Activated CD4-positive, CD25-positive, alpha-beta regulatory T cell treated with anti-CD3 and anti-CD28 coated beads, Interleukin-2, amount 50 U/mL, for 16 hours (primary cell): ENCODE data around the gene LRRC47.

Source experiments
- DNase-seq: peaks from one replicate; pipeline ENCODE4 v3.0.0-alpha.2; 2020; ENCODE audit warnings: low read depth, low spot score

Gene LRRC47

DNA sequence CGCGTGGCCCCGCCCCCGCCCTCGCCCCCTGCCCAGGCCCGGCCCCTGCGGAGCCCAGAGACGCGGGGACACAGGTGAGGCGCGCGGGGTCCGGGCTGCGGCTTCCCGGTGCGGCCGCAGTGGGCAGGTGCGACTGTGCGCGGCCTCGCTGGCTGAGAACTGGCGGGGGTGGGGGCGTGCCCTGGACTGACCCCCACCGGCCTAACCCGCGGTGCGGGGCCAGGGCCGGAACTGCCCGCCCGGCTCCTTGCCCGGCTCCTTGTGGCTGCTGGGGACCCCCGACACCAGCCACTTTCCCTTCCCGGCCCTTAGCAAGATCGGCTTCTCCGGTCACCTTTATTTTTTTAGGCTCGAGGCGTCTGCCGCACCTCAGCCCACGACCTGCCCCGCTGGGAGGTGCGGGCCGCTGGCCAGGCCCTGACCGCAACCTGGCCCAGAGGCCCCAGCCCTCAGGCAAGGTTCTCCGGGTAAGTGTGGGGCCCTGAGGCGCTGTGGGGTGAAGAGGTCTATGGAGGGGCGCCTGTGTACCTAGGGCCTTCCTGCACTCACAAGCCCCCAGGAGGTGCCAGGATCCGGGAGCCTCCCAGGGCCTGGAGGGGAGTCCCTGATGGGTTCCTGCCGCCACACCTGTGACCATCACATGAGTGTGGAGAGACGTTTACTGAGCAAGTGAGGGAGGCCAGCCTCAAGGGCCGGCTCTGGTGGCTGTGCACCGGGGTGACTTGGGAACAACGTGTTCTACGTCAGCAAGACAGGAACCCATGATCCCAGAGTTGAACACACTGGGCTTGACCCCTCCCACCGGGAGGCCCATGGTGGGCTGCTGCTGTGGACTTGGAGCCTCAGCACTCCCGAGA lies 23.4 kb downstream of the LRRC47 start, which contains the start of gene SMIM1:
SMIM1 (plus strand) TSS at position 35 of the 857 bp plus-strand sequence. CDS start 2,625 bp downstream, outside the sequence.
- no peak for DNase-seq

GRCh38 chr1:3772027-3772714 lies 24.1 kb downstream of the LRRC47 start:
- DNase-seq: peak; percentile 70

DNA sequence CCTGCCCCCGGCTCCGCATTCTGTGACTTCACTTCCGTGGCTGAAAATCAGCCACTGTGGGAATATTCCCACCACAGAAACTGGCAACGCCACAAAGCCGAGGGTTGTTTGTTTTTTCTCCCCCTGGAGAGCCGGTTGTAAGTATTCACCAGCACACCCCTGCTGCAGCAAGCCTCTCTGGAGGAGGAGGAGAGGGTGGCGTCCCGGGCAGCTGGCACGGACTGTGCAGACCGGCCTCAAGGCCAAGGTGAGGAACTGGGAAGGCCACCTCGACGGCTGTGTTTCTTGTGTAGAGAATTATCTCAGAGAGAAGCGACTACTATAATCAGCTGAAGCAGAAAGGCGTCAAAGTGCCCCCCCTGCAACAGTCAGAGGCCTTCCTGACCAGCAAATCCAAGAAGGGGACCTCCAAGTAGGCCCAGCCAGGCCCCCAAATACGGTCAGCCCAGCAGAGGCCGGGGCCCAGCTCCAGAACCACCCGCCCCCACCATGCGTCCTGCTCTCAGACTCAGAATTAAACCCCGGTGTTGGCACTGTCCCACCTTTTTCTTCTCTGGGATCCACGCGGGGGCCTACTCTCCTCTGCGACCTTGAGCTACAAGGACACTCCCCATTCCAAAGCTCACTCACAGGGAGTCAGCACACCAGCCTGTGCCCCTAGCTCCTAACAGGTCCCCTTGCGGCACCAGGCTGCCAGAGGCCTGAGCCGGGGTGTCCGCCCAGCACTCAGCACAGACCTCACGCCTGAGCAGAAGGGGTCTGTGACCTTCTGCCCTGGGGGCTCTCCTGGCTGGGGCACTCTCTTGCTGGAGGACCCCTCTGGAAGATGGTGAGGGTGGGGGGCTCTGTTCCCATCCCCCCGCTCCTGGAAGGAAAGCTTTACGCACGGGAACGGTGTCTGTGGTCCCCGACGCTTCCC lies 24.9 kb downstream of the LRRC47 start:
- DNase-seq: no peak

DNA sequence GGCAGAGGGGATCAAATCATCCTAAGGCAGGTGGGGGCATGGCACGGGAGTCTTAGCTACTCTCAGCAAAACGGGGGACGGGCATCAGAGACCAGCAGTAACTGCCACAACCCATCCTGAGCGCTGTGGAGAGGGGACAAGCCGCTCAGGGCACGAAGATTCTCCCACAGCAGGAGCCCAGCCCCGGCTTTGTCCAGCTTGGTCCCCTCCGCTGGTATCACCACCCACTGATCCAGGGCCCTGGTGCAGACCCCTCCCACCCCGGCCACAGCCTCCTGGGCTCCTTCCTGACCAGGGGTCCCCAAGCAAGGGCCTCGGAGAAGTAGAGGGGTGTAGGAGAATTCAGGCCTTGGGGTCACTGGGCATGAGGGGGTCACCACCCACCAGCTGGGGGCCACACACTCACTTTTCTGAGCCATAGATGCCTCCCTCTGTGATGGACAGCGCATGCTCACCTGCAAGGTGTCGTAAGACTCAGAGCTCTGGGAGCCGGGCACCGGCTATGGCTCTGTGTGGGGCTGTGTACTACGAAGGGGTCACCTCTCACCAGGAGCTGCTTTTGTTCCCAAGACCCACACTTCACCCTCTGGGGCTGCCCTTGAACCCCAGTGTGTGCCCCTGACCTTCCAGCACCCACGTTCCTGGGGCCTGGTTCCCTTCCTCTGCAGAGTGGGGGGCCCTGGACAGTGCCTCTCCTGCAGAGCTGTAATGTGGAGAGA lies 26.1 kb downstream of the LRRC47 start:
- no peak for DNase-seq

DNA sequence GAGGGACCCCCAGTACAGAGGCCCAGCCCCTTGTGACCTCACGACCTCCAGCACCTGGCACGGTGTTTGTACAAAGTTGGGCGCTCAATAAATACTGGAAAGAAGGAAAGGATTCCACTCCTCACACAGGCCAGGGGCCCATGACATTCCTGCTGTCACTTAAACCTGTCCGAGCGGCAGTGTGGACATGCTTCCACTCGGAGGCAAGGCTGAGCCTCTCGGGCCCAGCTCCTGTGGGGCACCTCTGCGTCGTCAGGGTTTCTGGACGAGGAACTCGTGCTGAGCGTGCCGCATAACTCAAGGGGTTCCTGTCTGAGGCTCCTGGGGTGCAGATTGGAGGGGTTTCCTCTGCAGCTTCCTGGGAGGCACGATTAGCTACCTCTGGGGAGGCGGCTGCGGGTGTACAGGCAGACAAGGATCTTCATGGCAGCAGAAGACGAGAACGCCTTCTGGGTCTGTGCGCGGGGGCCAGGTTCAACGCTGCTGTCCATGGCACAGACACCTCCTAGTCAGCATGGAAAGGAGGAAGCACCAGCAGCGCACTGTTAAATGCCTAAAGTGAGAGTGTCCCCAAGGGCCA lies 27.4 kb downstream of the LRRC47 start:
- no peak for DNase-seq

GRCh38 chr1:3767328-3767925 lies 28.9 kb downstream of the LRRC47 start:
- DNase-seq: no peak

DNA sequence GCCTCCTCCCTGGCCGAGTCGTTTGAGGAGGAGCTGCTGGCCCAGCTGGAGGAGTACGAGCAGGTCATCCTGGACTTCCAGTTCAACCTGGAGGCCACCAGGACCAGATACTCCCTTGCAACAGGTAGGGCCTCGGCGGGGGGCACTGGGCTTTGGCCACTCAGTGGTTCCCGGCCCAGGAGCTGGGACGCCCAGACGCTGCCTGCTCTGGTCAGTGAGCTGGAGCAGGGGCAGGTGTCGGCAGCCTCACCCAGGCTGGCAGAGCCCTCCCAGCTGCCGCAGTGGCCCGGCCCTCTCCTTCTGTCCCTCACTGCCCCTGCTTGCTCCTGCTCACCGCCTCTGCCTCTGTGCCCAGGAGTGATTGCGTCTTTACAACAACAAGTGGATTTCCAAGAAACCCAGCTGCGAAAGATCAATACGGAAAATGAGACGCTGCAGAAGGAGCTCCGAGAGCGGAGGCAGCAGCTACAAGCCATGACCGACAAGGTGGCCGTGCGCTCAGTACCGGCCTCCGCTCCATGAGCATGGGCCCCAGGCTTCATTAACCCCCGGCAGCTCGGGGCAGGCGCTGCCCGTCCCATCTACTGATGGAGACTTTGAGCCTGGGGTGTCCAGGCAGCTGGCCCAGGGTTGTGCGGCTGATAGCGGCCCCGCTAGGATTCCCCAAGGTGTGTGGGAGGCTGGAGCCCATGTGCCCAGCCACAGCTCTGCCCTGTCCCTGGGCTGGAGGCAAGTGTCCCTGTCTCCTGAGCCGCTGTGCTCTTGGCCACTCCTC lies 32.8 kb downstream of the LRRC47 start:
- DNase-seq: no peak

DNA sequence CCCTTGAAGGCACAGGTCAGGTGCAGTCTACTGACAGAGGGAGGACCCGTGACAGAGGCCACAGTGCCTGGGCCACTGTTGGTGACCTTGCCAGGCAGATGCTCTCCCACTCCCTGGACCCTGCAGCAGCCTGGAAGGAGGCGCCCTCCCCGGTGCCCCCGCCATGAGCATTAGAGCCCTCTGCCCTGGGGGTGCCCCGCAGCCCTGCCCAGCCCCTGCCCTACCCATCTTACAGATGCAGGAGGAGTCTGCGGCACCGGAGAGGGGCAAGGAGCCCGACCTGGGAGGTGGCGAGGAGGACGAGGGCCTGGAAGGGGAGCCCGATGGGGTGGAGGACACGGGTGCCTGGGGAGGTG lies 33.4 kb downstream of the LRRC47 start:
- no peak for DNase-seq

DNA sequence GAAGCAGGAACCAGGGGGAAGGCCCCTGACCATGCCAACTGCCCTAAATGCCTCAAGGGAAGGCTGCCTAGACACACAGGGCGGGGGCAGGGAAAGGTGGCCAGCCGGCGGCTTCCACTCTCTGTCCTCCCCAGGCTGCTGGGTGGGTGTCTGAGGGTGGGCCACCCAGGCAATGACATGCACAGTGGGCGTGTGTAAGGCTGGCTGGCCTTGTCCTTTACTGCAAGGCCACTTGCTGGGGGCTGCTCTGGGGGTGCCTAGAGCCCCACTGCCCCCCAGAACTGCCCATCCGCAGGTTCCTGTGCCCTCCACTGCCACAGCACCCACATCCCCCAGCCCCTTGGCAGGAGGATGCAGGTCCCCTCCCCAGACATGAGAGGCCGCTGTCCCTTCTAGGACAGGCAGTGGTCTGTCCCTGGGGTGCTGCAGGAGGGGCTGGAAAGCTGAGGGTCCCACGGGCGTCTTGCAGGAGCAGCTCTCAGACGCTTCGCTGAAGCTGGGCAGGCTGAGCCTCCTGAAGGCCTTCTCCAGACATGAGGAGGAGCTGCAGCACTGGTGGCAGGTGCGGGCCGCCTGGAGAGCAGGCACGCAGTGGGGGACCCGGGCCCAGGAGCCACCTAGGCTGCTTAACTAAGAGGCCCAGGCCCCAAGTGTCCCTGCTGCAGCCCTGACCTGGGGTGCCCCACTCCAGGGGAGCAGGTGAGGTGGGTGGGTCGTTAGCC lies 34.0 kb downstream of the LRRC47 start:
- no peak for DNase-seq

DNA sequence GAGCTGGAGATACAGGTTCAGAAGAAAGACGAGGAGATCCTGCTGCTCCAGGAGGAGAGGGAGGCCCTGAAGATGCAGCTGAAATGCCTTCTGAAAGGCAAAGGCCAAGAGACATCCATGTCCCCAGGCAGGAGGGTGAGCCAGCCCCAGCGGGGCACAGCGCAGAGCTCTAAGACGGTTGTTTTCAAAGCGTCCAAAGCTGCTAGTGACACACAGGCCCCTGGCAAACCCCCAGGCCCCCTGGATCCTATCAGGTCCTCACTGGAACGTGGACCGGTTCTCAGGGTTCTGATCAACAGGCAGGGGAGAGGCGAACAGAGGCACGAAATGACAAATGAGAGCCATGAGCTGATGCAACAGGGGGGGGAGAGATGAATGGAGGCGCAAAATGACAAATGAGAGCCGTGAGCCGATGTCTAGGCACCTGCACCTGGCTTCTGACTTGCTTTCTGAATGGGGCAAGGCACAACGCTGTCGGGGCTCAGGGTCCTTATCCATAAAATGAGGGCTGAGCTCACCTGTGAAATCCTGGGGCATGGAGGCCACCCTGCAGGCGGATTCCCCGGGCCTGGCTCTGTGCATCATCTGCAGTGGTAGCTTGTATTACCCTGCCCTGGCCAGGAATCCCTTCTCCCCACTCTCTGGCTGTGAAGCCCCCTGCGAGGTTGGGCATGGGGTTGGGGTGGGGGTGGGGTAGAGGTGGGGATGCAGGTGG lies 34.8 kb downstream of the LRRC47 start:
- DNase-seq: no peak

DNA sequence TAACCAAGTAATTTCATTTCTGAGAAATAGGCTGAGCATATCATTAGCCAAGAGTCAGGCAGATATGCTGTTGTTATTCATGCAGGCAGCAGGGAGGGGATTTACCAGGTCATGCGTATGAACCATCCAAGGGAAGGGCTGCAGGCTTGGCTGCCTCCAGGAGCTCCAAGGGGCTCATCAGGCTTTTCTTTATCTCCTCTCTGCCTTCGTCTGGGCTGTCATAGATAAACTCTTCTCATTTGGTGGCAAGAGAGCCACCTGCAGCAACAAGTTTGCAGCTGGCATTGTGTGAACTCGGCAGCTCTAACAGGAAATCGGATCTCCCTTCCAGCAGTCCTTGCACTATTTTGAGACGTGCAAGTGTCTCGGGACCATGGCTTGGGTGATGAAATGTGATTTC lies 36.5 kb downstream of the LRRC47 start:
- no peak for DNase-seq

DNA sequence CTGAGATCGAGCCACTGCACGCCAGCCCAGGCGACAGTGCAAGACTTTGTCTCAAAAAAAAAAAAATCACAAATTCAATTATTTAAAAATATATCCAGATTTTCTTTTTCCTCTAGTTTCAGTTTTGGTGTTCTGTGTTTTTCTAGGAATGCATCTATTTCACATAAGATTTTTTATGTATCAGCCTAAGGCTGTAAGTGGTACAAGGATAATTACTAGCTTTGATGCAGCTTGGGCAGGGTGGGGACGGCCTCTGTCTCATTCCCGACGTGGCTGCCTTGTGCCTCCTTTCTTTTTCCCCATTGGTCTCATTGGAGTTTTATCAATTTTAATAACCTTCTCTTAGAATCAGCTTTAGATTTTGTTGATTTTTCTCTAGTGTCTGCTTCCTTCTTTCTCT lies 37.1 kb downstream of the LRRC47 start:
- DNase-seq: no peak

DNA sequence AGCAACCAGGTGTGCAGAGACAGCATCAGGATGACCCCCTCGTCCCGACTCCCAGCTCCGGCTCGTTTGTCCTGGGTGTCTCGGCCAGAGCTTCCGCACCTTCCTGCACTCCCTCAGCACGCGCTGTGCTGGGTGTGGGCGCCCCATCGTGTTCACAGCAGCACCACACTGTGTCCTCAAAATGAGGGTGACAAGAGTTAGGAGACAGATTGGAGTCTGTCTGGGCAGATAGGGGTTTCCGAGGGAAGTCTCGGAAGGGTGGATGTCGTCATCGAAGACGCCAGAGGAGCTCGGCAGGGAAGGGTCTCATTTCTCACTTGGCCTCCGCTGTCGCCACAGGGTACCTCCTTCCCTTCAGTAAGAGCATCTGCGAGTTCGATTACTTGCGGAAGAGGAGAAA lies 39.9 kb downstream of the LRRC47 start:
- no peak for DNase-seq

DNA sequence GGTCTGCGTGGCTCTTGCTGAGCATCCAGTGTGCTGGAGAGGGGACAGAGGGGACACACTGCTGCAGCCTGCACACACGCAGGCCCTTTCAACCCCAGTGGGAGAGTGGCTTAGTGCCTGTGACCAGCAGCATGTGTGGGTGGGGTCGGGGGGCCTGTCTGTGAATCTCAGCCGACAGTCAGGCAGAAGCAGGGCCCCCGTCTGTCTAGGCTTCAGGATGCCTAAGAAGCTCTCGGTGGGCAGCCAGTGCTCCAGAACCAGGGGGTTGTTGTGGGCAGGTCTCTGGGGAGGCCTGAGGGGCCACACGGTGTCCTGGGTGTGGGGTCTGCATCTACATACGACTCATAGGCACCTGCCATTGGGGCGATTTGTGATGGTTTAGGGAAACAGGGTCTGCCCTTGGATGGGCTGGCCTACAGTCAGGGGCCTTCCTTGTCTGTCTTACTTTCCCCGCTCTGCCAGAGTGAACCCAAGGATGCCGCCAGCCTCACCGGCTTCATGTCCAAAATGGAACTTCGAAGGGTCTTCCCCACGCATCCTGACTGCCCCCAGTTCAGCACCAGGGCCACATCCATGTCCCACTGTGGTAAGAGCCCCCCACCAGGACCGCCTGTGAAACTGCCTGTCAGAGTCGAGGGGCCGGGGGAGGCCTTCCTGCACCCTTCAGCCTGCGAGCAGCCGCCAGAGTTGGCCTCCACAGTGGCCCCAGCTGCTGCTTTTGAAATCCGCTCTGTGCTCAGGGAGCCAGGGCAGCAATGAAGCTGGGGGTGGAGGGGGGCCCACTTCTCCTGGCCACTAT lies 42.4 kb downstream of the LRRC47 start:
- DNase-seq: no peak

DNA sequence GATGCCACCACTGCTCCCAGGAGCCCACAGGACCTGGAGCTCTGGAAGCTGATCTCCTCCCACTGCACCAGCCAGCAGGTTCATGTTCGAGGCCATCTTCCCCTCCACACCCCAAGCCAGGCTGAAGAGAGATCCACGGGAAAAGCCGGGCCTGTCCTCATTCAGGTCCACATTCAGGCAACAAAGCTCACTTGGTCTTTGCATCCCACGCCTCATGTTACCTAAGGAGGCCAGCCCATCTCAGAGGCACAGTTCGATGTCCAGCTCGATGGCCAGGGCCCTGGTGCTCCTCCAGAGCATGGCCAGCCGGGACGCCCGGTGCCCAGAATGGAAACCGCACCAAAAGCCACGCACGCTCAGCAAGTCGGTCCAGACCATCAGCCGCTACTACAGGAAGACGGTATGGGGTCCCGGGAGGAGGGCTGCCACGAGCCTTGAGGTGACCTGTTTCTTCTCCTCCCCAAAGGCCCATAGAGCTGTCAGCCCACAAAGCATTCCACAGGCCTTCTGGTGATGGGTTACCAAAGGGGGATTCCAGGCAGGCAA lies 43.8 kb downstream of the LRRC47 start, which contains the start of gene CCDC27:
CCDC27 (plus strand) TSS at position 51 of the 546 bp plus-strand sequence; CDS start at position 83, 32 bp downstream.
- no peak for DNase-seq

- no peak for DNase-seq
These were observed 45.6 kb downstream of the LRRC47 start for GRCh38 chr1:3750741-3751140.

- DNase-seq: no peak
These were observed 46.8 kb downstream of the LRRC47 start for GRCh38 chr1:3749512-3749911.
